HG02840 (cell line): ENCODE measurements around the gene DEDD2.

Experiments used
- ATAC-seq: cut with Tn5 transposase; IDR thresholded peaks from one replicate; pipeline ENCODE4 v1.9.1; 2021; ENCODE audit warnings: mild to moderate bottlenecking, moderate library complexity, moderate number of reproducible peaks; ENCODE audit not compliant: unreplicated experiment, low FRiP score

DEDD2 gene

GRCh38 chr19:42201489-42202289, 15.8 kb downstream of the DEDD2 start:
- no peak for ATAC-seq

- no peak for ATAC-seq
These were observed 17.3 kb downstream of the DEDD2 start for GRCh38 chr19:42200116-42200715.

- ATAC-seq, result no peak
These were observed 17.9 kb downstream of the DEDD2 start for GRCh38 chr19:42199440-42200115.

- ATAC-seq, result no peak
These were observed 18.6 kb downstream of the DEDD2 start for GRCh38 chr19:42198676-42199439.

- ATAC-seq, result no peak
These were observed 20.1 kb downstream of the DEDD2 start for GRCh38 chr19:42197375-42197817.

- no peak for ATAC-seq
These were observed 21.2 kb downstream of the DEDD2 start for GRCh38 chr19:42196011-42197001.

- ATAC-seq, result no peak
These were observed 23.8 kb downstream of the DEDD2 start for GRCh38 chr19:42193706-42194105.

- ATAC-seq, result no peak
These were observed 24.2 kb downstream of the DEDD2 start for GRCh38 chr19:42193294-42193693.

- ATAC-seq, result no peak
These were observed 25.6 kb downstream of the DEDD2 start for GRCh38 chr19:42191855-42192254.

GRCh38 chr19:42191330-42191729, 26.1 kb downstream of the DEDD2 start:
- ATAC-seq, result no peak

- ATAC-seq, result no peak
These were observed 28.3 kb downstream of the DEDD2 start for GRCh38 chr19:42189133-42189532.

- no peak for ATAC-seq
These were observed 28.8 kb downstream of the DEDD2 start for GRCh38 chr19:42188665-42189064.

- no peak for ATAC-seq
These were observed 32.2 kb downstream of the DEDD2 start for GRCh38 chr19:42185277-42185676.

- no peak for ATAC-seq
These were observed 33.0 kb downstream of the DEDD2 start for GRCh38 chr19:42184401-42184861.

GRCh38 chr19:42178791-42179674, 38.4 kb downstream of the DEDD2 start:
- ATAC-seq, result no peak

GRCh38 chr19:42177686-42178019, 39.8 kb downstream of the DEDD2 start:
- no peak for ATAC-seq

- ATAC-seq, result no peak
These were observed 40.3 kb downstream of the DEDD2 start for GRCh38 chr19:42176990-42177685.

- ATAC-seq, result no peak
These were observed 40.9 kb downstream of the DEDD2 start for GRCh38 chr19:42176649-42176989.
